HepG2 (cell line): Measurements from ENCODE around the gene CYSLTR2. TPM values are rescaled to one million over a fixed set of nuclear protein-coding genes. Genes with fewer than 3 reads are reported as not detected.

ENCODE experiments used
- ATAC-seq: fragments of 200-7000 bp; cut with Tn5 transposase; 3 replicates; pipeline ENCODE4 v1.9.1; 2020; ENCODE audit warnings: mild to moderate bottlenecking, moderate library complexity
- BruUV-seq: library from RNA; stranded (reverse); fragments of 400-500 nt; replicated peaks from 2 replicates; lab custom pipeline; 2021; lab: Mats Ljungman, UMichigan
- CTCF ChIA-PET: fragments of 300-600 bp; formaldehyde crosslinking; extraction: SDS; loops from one replicate; lab custom pipeline; 2021; ENCODE audit warnings: low total read pairs, inconsistent platforms, low intra/inter-chr PET ratio; lab: Yijun Ruan, JAX
- POLR2A ChIA-PET: fragments of 350-600 bp; sonication (Branson Sonifier 250); formaldehyde crosslinking; loops from one replicate; lab custom pipeline; 2020; ENCODE audit warnings: antibody characterized with exemption, inconsistent platforms; lab: Yijun Ruan, JAX
- DNase-seq: peaks from one replicate; pipeline ENCODE4 v3.0.0-alpha.2; 2015; ENCODE audit warnings: low spot score
- FAIRE-seq: peaks from 3 replicates; lab custom pipeline; 2011; peaks lifted over from hg19 to GRCh38; lab: Jason Lieb, UNC
- H2AFZ ChIP-seq: one replicate; pipeline ENCODE4 v1.6.1; 2011; ENCODE audit warnings: low read length, inconsistent platforms
- H3K27ac ChIP-seq: fragments of 300-600 bp; 3 replicates; pipeline ENCODE4 v1.8.0; 2011; ENCODE audit warnings: mixed run types, mild to moderate bottlenecking, mixed read lengths, low read length, inconsistent platforms; ENCODE audit not compliant: insufficient read depth; ENCODE audit errors: extremely low read length
- H3K27me3 ChIP-seq, 2 experiments: fragments of 200-600 bp in 1 of 2; 2 replicates in 1 of 2; 3 replicates in 1 of 2; pipeline versions ENCODE4 v1.6.0 to v1.8.0; 2011; ENCODE audit warnings: low read length in 2 of 2, mild to moderate bottlenecking in 2 of 2, moderate library complexity in 2 of 2, inconsistent platforms in 1 of 2; ENCODE audit not compliant: insufficient read depth in 2 of 2, control insufficient read depth in 1 of 2
- H3K36me3 ChIP-seq, 2 experiments: fragments of 200-600 bp in 1 of 2; replicated peaks in 1 of 2; 2 replicates in 1 of 2; 3 replicates in 1 of 2; pipeline versions ENCODE4 v1.5.1 to v1.8.0; 2011; ENCODE audit warnings: low read length in 2 of 2, inconsistent platforms in 1 of 2; ENCODE audit not compliant: insufficient read depth in 2 of 2, control insufficient read depth in 1 of 2
- H3K4me1 ChIP-seq: 2 replicates; pipeline ENCODE4 v1.5.1; 2012; ENCODE audit warnings: low read length, inconsistent platforms; ENCODE audit not compliant: insufficient read depth
- H3K4me2 ChIP-seq: 2 replicates; pipeline ENCODE4 v1.6.0; 2011; ENCODE audit warnings: low read depth, low read length, inconsistent platforms
- H3K4me3 ChIP-seq, 3 experiments: fragments of 200-600 bp in 1 of 3; sonication (generic), shearing (Covaris generic) in 1 of 3; replicated peaks in 1 of 3; 2 replicates each; pipeline ENCODE4 v1.5.1; 2011 to 2016; ENCODE audit warnings: low read length in 3 of 3, inconsistent platforms in 2 of 3, low read depth in 2 of 3, mild to moderate bottlenecking in 2 of 3, control low read depth in 1 of 3, mixed read lengths in 1 of 3; ENCODE audit not compliant: insufficient read depth in 1 of 3
- H3K79me2 ChIP-seq: one replicate; pipeline ENCODE4 v1.6.1; 2011; ENCODE audit warnings: low read length, inconsistent platforms; ENCODE audit not compliant: insufficient read depth
- H3K9ac ChIP-seq: 2 replicates; pipeline ENCODE4 v1.6.0; 2011; ENCODE audit warnings: mild to moderate bottlenecking, low read depth, low read length, inconsistent platforms; ENCODE audit not compliant: insufficient read depth
- H3K9me3 ChIP-seq: 2 replicates; pipeline ENCODE4 v1.5.1; 2012; ENCODE audit warnings: mild to moderate bottlenecking, low read length
- H4K20me1 ChIP-seq: 2 replicates; pipeline ENCODE4 v1.6.0; 2011; ENCODE audit warnings: inconsistent platforms, mild to moderate bottlenecking, low read length, moderate library complexity; ENCODE audit not compliant: insufficient read depth
- MEF2D ChIP-seq: sonication (generic); formaldehyde crosslinking; IDR thresholded peaks from 2 replicates; pipeline ENCODE4 v1.5.1; 2020; ENCODE audit warnings: mild to moderate bottlenecking, missing genetic modification reagents
- NR1H2 ChIP-seq: sonication (generic); formaldehyde crosslinking; IDR thresholded peaks from 2 replicates; pipeline ENCODE4 v1.8.1; 2022; ENCODE audit warnings: low read depth, missing genetic modification reagents, borderline replicate concordance
- NR2C2 ChIP-seq: sonication (generic); formaldehyde crosslinking; IDR thresholded peaks from 2 replicates; pipeline ENCODE4 v1.4.0; 2020; ENCODE audit warnings: missing genetic modification reagents, mild to moderate bottlenecking, moderate library complexity, borderline replicate concordance
- ZBTB43 ChIP-seq: sonication (generic); formaldehyde crosslinking; conservative IDR thresholded peaks from 2 replicates; pipeline ENCODE4 v1.4.0; 2020; ENCODE audit warnings: missing genetic modification reagents
- ZNF205 ChIP-seq: IDR thresholded peaks from 2 replicates; pipeline ENCODE4 v1.6.1; 2018; ENCODE audit warnings: missing biosample characterization, missing genetic modification reagents
- ZNF24 ChIP-seq: fragments of 450-650 bp; IDR thresholded peaks from 2 replicates; pipeline ENCODE4 v1.6.1; 2017; ENCODE audit warnings: antibody characterized with exemption, mild to moderate bottlenecking
- ZNF383 ChIP-seq: sonication (generic); formaldehyde crosslinking; IDR thresholded peaks from 2 replicates; pipeline ENCODE4 v1.4.0; 2020; ENCODE audit warnings: missing genetic modification reagents, mild to moderate bottlenecking, borderline replicate concordance
- ZNF431 ChIP-seq: sonication (generic); formaldehyde crosslinking; IDR thresholded peaks from 2 replicates; pipeline ENCODE4 v1.9.0; 2022; ENCODE audit warnings: missing genetic modification reagents, low read depth, mild to moderate bottlenecking, borderline replicate concordance
- ZNF709 ChIP-seq: sonication (generic); formaldehyde crosslinking; IDR thresholded peaks from 2 replicates; pipeline ENCODE4 v1.5.0; 2020; ENCODE audit warnings: mild to moderate bottlenecking, missing genetic modification reagents
- ZNF883 ChIP-seq: sonication (generic); formaldehyde crosslinking; IDR thresholded peaks from 2 replicates; pipeline ENCODE4 v1.5.1; 2020; ENCODE audit warnings: mild to moderate bottlenecking, missing genetic modification reagents; ENCODE audit errors: not compliant biosample characterization
- ZSCAN25 ChIP-seq: sonication (generic); formaldehyde crosslinking; IDR thresholded peaks from 2 replicates; pipeline ENCODE4 v1.8.0; 2022; ENCODE audit warnings: mild to moderate bottlenecking, missing genetic modification reagents
- ZSCAN5A ChIP-seq: sonication (generic); formaldehyde crosslinking; IDR thresholded peaks from 2 replicates; pipeline ENCODE4 v1.8.0; 2022; ENCODE audit warnings: mild to moderate bottlenecking, missing genetic modification reagents, borderline replicate concordance
- WGBS: methylation state at CpG from one replicate; pipeline ENCODE4 v1.1.6; 2017; ENCODE audit warnings: low lambda C conversion rate; 5-methylcytosine and 5-hydroxymethylcytosine counted together
- in situ Hi-C: cut with HindIII; loops from 2 replicates; pipeline ENCODE4 v1.10.0; 2017; ENCODE audit warnings: low pct_unique_long_range_greater_than_20kb; ENCODE audit not compliant: extremely low pct_ligation_motif_present
- intact Hi-C: fragments of 100-400 bp; cut with micrococcal nuclease; formaldehyde crosslinking; loops from one replicate; pipeline ENCODE4 v1.10.0; 2022; ENCODE audit not compliant: unreplicated experiment
- polyA plus RNA-seq, 8 experiments: library from polyadenylated mRNA; depleted of rRNA in 3 of 8; stranded (reverse) in 7 of 8; unstranded in 1 of 8; fragments of >200 nt; fragmentation: Illumina TruSeq in 4 of 8; extraction: Trizol in 4 of 8; gene quantifications; 2 replicates each; pipeline versions ENCODE4 v1.2.1 to v1.2.3, GENCODE V29; 2011 to 2016; ENCODE audit warnings: low read depth in 4 of 8, missing spikeins in 1 of 8, mixed read lengths in 1 of 8; ENCODE audit not compliant: insufficient read depth in 1 of 8
- total RNA-seq, 5 experiments: library from RNA; depleted of rRNA; stranded (reverse); fragments of >200 nt; fragmentation: Illumina TruSeq; extraction: Trizol; gene quantifications; 2 replicates each; pipeline ENCODE4 v1.2.3, GENCODE V29; 2016; ENCODE audit warnings: low read depth in 1 of 5
- TF ChIP-seq, protein P1 (sequence below): sonication (generic); formaldehyde crosslinking; IDR thresholded peaks from 2 replicates; pipeline ENCODE4 v1.4.0; 2020; ENCODE audit warnings: mild to moderate bottlenecking, missing genetic modification reagents
- TF ChIP-seq, protein P2 (sequence below): sonication (generic); formaldehyde crosslinking; IDR thresholded peaks from 2 replicates; pipeline ENCODE4 v1.5.1; 2020; ENCODE audit warnings: mild to moderate bottlenecking, missing genetic modification reagents

CYSLTR2 gene
- total and polyA plus RNA-seq, 2 of the 13 experiments (the other 11 are each of a cell fraction or from before 2014, with no cell fraction given): not detected

- TF ChIP-seq NR1H2 (CRISPR knock-in tag) (no peak), MEF2D (no peak), ZSCAN25 (CRISPR knock-in tag) (no peak), ZNF709 (no peak), ZNF431 (CRISPR knock-in tag) (no peak)
Measured at GRCh38 chr13:48729856-48730255, 76.1 kb downstream of the CYSLTR2 start (continued).

GRCh38 chr13:48731001-48731658 is 77.4 kb downstream of the CYSLTR2 start:
- Histone ChIP-seq H3K4me1 (no peaks in the 10 kb centered on the region), H3K79me2 (no peaks in the 10 kb centered on the region), H2AFZ (no peak overlapping the region), H4K20me1 (no peaks in the 10 kb centered on the region), H3K27ac (no peak overlapping the region), H3K9me3 (no peaks in the 10 kb centered on the region), H3K36me3 (no peaks in the 10 kb centered on the region), H3K4me2 (no peak overlapping the region), H3K4me3 (no peak overlapping the region), H3K9ac (no peak overlapping the region), H3K27me3 (peaks cover 0 to 5% of the 10 kb centered on the region in 2 experiments; a peak in 1 of 5 replicates)
- ATAC-seq (peak; percentile 69), FAIRE-seq (no peak), DNase-seq (no peak)
- in situ Hi-C loops (loop anchor here (5.0 kb wide), 1 partner anchor 134 kb away; no protein-coding TSS in a partner anchor), intact Hi-C loops (no loop called here)
- 42% methylated on average over 6 of the region's 6 CpGs for WGBS
- no TSS peak for BruUV-seq
- CTCF ChIA-PET: interaction anchor here (1.4 to 2.7 kb wide), 2 partner anchors 38 to 135 kb away, joined by 11 to 23 read pairs; no protein-coding TSS in a partner anchor
- POLR2A ChIA-PET: no interaction called here
- TF ChIP-seq, protein P1, sequence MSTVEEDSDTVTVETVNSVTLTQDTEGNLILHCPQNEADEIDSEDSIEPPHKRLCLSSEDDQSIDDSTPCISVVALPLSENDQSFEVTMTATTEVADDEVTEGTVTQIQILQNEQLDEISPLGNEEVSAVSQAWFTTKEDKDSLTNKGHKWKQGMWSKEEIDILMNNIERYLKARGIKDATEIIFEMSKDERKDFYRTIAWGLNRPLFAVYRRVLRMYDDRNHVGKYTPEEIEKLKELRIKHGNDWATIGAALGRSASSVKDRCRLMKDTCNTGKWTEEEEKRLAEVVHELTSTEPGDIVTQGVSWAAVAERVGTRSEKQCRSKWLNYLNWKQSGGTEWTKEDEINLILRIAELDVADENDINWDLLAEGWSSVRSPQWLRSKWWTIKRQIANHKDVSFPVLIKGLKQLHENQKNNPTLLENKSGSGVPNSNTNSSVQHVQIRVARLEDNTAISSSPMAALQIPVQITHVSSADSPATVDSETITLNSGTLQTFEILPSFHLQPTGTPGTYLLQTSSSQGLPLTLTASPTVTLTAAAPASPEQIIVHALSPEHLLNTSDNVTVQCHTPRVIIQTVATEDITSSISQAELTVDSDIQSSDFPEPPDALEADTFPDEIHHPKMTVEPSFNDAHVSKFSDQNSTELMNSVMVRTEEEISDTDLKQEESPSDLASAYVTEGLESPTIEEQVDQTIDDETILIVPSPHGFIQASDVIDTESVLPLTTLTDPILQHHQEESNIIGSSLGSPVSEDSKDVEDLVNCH: no peak
- TF ChIP-seq ZNF883 (no peak), ZNF205 (CRISPR knock-in tag) (no peak), ZNF24 (no peak), ZNF383 (no peak), ZSCAN5A (CRISPR knock-in tag) (no peak), ZBTB43 (CRISPR knock-in tag) (no peak), NR2C2 (CRISPR knock-in tag) (no peak)
- TF ChIP-seq, protein P2, sequence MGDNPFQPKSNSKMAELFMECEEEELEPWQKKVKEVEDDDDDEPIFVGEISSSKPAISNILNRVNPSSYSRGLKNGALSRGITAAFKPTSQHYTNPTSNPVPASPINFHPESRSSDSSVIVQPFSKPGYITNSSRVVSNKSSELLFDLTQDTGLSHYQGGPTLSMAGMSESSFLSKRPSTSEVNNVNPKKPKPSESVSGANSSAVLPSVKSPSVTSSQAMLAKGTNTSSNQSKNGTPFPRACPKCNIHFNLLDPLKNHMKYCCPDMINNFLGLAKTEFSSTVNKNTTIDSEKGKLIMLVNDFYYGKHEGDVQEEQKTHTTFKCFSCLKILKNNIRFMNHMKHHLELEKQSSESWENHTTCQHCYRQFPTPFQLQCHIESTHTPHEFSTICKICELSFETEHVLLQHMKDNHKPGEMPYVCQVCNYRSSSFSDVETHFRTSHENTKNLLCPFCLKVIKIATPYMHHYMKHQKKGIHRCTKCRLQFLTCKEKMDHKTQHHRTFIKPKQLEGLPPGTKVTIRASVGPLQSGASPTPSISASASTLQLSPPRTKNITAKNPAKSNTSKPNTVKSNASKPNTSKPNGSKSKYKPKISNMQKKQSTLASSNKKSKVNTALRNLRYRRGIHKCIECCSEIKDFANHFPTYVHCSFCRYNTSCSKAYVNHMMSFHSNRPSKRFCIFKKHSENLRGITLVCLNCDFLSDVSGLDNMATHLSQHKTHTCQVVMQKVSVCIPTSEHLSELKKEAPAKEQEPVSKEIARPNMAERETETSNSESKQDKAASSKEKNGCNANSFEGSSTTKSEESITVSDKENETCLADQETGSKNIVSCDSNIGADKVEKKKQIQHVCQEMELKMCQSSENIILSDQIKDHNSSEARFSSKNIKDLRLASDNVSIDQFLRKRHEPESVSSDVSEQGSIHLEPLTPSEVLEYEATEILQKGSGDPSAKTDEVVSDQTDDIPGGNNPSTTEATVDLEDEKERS (CRISPR knock-in tag): no peak
